A673 (cell line): ENCODE measurements around the gene NUDT14. TPM values are rescaled to one million over a fixed set of nuclear protein-coding genes. Genes with fewer than 3 reads are reported as not detected.

Experiments used
- BruUV-seq: library from RNA; stranded (reverse); fragments of 400-500 nt; replicated peaks from 2 replicates; lab custom pipeline; 2021; lab: Mats Ljungman, UMichigan
- CTCF ChIA-PET: fragments of 300-600 bp; sonication (Branson Sonifier 250); formaldehyde crosslinking; loops from one replicate; lab custom pipeline; 2022; ENCODE audit warnings: antibody characterized with exemption; lab: Charles Lee
- POLR2A ChIA-PET: fragments of 300-600 bp; sonication (Branson Sonifier 250); formaldehyde crosslinking; loops from one replicate; lab custom pipeline; 2022; ENCODE audit warnings: antibody characterized with exemption; ENCODE audit not compliant: low non-redundant PET; lab: Charles Lee
- DNase-seq: peaks from one replicate; pipeline ENCODE4 v3.0.0-alpha.2; 2015; ENCODE audit warnings: low spot score
- H3K27ac ChIP-seq: fragments of 200-600 bp; sonication (generic); 2 replicates; pipeline ENCODE4 v1.5.1; 2016; ENCODE audit warnings: mixed run types, low read depth, mild to moderate bottlenecking, mixed read lengths, antibody characterized with exemption, low read length; ENCODE audit not compliant: poor library complexity, severe bottlenecking
- H3K27me3 ChIP-seq: fragments of 200-600 bp; sonication (generic); replicated peaks from 2 replicates; pipeline ENCODE4 v1.6.1; 2017; ENCODE audit warnings: mixed run types, low read depth, mild to moderate bottlenecking, mixed read lengths, antibody characterized with exemption, low read length; ENCODE audit not compliant: insufficient read depth, poor library complexity
- H3K36me3 ChIP-seq: fragments of 200-600 bp; sonication (generic); 2 replicates; pipeline ENCODE4 v1.6.1; 2016; ENCODE audit warnings: mixed run types, mild to moderate bottlenecking, mixed read lengths, antibody characterized with exemption, low read length; ENCODE audit not compliant: insufficient read depth, poor library complexity, severe bottlenecking
- H3K4me1 ChIP-seq: fragments of 200-600 bp; sonication (generic); 2 replicates; pipeline ENCODE4 v1.6.1; 2017; ENCODE audit warnings: mixed run types, mild to moderate bottlenecking, mixed read lengths, antibody characterized with exemption, low read length; ENCODE audit not compliant: insufficient read depth, poor library complexity, severe bottlenecking
- H3K4me3 ChIP-seq: fragments of 200-600 bp; sonication (generic); 2 replicates; pipeline ENCODE4 v1.5.1; 2016; ENCODE audit warnings: low read depth, mixed run types, mild to moderate bottlenecking, mixed read lengths, low read length; ENCODE audit not compliant: poor library complexity, severe bottlenecking
- H3K9me3 ChIP-seq: fragments of 200-600 bp; sonication (generic); 2 replicates; pipeline ENCODE4 v1.6.1; 2016; ENCODE audit warnings: mixed run types, low read depth, mild to moderate bottlenecking, mixed read lengths, antibody characterized with exemption, low read length; ENCODE audit not compliant: poor library complexity, severe bottlenecking
- CTCF ChIP-seq: fragments of 300-800, 200-600 bp; sonication (generic); conservative IDR thresholded peaks from 2 replicates; pipeline ENCODE4 v1.5.1; 2017; ENCODE audit warnings: low read depth, mild to moderate bottlenecking, antibody characterized with exemption, low read length, moderate library complexity, mixed read lengths
- EZH2 ChIP-seq: fragments of 200-600 bp; sonication (generic); IDR thresholded peaks from 2 replicates; pipeline ENCODE4 v1.6.1; 2017; ENCODE audit warnings: borderline replicate concordance, low read depth, mild to moderate bottlenecking, mixed read lengths, antibody characterized with exemption, low read length; ENCODE audit not compliant: poor library complexity, severe bottlenecking
- intact Hi-C: fragments of 100-400 bp; cut with micrococcal nuclease; formaldehyde crosslinking; loops from one replicate; pipeline ENCODE4 v1.10.0; 2022; ENCODE audit not compliant: unreplicated experiment
- total RNA-seq: library from RNA; stranded (reverse); gene quantifications from 2 replicates; pipeline ENCODE4 v1.2.3, GENCODE V29; 2021

The NUDT14 gene
- total RNA-seq, 1 experiment from 2014 or later = 30.8 TPM

- intact Hi-C loops = no loop called here
- CTCF ChIA-PET = no interaction called here
Measured at GRCh38 chr14:105132921-105133654, 48.0 kb downstream of the NUDT14 start.

GRCh38 chr14:105131241-105131640 lies 49.9 kb downstream of the NUDT14 start:
- ChIA-PET CTCF (no interaction called here), POLR2A (no interaction called here)
- intact Hi-C loops = no loop called here
- Histone ChIP-seq H3K4me3 (no peak overlapping the region), H3K27ac (no peak overlapping the region), H3K9me3 (peaks cover 15% of the 10 kb centered on the region), H3K4me1 (no peaks in the 10 kb centered on the region), H3K27me3 (peaks cover 14% of the 10 kb centered on the region), H3K36me3 (no peaks in the 10 kb centered on the region)
- DNase-seq = no peak
- no TSS peak for BruUV-seq
- TF ChIP-seq EZH2 = no peak
- TF ChIP-seq CTCF = no peak

More at GRCh38 chr14:105132921-105133654, 48.0 kb downstream of the NUDT14 start:
- H3K9me3 ChIP-seq = peaks cover 15% of the 10 kb centered on the region
- DNase-seq = no peak
- H3K27me3 ChIP-seq = no peaks in the 10 kb centered on the region
- no peaks in the 10 kb centered on the region for H3K4me1 ChIP-seq
- H3K27ac ChIP-seq = no peak overlapping the region
- BruUV-seq = no TSS peak
- TF ChIP-seq EZH2 (no peak), CTCF (no peak)
- H3K36me3 ChIP-seq = no peaks in the 10 kb centered on the region
- POLR2A ChIA-PET = interaction anchor here (0.6 kb wide), 1 partner anchor 819 kb away, joined by 25 read pairs; no protein-coding TSS in a partner anchor
- H3K4me3 ChIP-seq = no peak overlapping the region

- H3K36me3 ChIP-seq = no peaks in the 10 kb centered on the region
- H3K4me1 ChIP-seq = no peaks in the 10 kb centered on the region
- BruUV-seq = no TSS peak
- ChIA-PET POLR2A (interaction anchor here (0.7 kb wide), 1 partner anchor 53 kb away, joined by 13 read pairs; no protein-coding TSS in a partner anchor), CTCF (no interaction called here)
- no peak for DNase-seq
- intact Hi-C loops = no loop called here
- H3K27ac ChIP-seq = no peak overlapping the region
- no peak overlapping the region for H3K4me3 ChIP-seq
- TF ChIP-seq CTCF (no peak), EZH2 (no peak)
- peaks cover 15% of the 10 kb centered on the region for H3K9me3 ChIP-seq
- peaks cover 25% of the 10 kb centered on the region for H3K27me3 ChIP-seq
Measured at GRCh38 chr14:105128059-105128458, 53.1 kb downstream of the NUDT14 start.
